DMS 273 (cell line): ENCODE results near the gene CD28.

Source experiments
- DNase-seq: peaks from one replicate; lab custom pipeline; 2025; ENCODE audit not compliant: unreplicated experiment; lab: John Stamatoyannopoulos, UW

The CD28 gene

GRCh38 chr2:203713381-203713780 is 6.9 kb downstream of the CD28 start:
- no peak for DNase-seq

DNA sequence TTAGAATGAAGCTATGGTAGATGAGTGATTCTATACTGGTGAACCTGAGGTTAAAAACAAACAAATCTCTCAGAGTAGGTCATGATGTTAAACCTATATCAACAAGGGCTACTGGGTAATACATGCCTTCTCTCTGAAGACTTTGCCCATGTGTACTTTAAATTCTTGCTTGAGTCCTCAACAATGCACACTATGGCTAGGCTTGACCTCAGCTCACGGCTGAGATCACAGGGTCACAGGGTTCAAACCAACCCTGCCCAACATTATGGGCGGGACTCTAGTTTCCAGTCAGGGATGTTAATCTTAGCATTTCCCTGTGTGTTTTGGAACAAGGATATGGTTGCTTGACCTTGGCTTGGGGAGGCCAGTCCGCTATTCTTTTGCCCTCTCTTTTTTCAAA is 7.7 kb downstream of the CD28 start:
- no peak for DNase-seq

DNA sequence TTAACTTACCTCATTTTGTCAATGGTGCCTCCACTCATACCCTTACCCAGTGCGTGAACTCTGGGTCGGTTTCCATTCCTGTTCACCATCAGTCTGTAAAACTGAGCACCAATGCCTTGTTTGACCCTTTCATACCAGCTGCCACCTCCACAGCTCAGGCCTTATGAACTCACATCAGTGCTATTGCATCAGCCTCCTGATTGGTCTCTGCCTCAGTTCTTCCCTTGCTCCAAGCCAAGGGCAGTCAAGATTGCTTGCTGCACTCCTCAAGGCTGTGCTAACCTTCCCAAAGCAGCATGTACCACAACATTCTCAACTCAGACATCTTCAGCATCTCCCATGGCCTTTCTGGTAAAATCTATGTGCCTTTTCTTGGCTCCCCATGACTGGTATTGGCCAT is 9.3 kb downstream of the CD28 start:
- DNase-seq = no peak

DNA sequence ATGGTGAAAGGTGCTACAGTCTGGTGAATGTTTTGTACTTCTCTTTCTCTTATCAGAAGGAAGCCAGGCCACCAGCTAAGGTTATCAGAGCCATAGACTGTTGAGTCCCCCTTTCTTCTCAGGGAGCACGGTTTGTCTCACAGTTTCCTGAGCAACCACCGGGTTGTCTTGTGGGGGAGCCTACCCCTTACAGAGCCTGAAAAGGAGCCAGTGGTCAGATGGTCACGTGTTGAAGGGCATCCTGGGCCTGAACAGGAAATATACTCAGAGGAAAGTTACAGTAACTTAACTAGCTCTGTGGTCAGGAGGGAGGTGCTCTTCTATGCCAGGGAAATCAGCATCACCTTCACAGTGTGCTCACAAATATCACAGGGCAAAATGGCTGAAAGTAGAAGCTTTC is 11.6 kb downstream of the CD28 start:
- DNase-seq = no peak

- no peak for DNase-seq
Measured at GRCh38 chr2:203719456-203720410, 13.3 kb downstream of the CD28 start.

DNA sequence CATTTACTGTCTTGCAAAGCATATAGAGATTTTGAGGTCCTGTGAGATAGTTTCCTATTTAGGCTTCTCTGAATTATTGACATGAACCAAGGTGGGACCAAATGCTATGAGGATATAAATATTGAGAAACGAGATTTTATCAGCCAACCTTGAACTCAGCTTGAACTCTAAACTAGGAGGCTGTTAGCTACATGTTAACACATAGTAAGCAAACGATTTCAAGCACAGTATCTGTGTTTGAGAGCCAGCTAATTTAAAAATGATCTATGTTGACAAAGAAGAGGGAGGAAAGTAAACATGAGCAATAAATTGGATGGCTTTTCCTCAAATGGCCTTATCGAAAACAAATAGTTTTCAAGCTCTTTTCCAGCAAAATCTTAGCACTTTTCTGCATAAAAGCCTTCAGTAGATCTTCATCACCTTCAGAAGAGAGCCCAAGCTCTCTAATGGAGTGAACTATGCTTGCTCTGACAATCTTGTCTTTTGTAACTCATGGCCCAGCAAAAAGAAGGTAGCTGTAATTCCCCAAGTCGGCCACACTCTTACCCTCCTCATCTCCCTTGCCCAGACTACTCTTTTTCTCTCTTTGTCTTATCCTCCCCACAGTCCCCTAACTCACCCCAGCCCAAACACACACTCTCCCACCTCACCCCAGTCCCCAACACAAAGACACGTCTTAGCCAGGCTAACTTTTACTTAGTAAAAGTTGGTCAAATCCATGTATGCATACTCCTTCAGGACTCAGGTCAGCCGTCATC is 14.7 kb downstream of the CD28 start:
- no peak for DNase-seq

DNA sequence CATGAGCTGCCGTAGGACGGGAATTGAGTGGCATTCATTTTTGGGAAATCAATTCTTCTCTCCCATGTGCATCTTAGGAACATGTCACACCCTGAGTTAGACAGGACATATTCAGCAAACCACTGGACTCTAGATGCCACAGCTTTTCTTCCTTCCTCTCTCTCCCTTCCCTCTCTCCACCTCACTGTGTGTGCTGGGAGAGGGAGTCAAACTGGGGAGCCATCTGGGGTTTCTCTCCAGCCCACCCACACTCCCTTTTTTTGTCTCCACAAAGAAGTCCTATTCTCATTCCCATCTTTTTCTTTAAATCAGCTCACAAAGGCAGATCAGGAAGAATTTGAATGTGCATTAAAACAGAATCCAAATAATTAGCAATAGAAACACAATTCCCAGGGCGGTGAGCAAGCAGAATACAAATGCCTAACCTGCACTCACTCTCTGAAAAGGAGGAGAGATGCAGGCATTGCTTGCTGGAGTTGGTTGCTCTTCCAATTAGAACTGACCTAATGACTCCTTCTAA is 15.4 kb downstream of the CD28 start:
- no peak for DNase-seq

DNA sequence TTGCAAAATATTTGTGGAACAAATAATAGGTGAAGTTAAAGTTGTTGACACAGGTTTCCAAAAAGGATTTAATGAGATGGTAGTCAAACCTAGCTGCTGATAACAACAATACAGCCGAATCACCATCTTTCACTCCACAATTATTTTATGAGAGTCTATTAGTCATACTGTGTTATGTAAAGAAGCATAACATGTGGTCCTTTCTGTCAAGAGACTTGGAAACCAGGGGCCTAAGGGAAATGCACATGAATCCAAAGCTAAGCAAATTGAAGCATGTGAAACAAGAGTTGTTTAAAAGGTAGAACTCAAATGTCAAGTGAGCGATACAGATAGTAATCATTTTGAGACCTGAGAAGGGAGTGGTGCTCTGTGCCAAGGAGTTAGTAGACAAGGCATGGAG is 16.0 kb downstream of the CD28 start:
- no peak for DNase-seq

DNA sequence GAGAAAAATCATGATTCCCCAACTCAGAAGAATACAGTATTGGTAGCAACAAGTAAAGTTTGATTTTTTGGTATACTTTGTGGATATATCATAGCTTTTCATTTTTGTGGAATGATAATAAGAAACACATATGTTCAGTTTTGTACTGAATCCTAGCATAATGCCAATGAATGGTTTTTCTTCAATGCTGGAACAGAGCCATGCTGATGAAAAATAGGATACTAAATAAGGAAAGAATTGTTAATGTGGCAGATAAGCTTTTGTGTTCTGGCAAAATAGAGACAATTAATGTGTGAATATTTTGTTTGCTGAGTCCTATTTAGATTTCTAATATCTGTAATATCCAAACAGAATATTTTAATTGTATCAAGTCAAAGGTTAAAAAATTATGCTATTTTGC is 21.9 kb downstream of the CD28 start:
- DNase-seq = no peak

DNA sequence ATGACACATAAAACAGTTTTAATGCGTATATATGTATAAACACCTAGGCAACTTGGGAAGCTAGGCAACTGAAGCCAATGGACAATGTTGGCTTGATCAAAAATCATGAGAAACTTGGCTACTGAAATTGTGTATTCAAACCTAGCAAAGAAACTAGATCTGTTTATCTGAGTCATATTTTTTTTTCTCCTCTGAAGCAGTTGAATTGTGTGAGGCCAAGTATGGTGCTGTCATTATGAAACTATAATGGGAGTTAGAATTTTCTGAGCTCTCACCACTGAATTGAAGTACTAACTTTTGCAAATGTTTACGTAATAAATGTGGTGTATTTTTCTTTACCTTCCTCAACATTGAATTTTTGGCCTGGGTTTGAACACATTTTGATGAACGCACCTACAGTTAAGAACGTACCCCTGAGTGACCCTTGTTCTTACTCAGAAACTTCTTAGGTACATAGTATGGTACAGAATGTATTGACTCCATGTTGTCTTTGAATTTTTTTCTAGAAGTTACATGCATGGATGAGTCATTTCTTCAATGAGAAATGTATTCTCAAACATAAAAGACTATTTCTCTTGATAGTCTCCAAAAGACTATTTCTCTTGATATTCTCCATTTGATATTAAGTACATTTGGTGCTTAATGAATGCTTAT is 23.8 kb downstream of the CD28 start:
- no peak for DNase-seq

- DNase-seq = no peak
Measured at GRCh38 chr2:203730883-203731282, 24.4 kb downstream of the CD28 start.

GRCh38 chr2:203732092-203732952 is 25.9 kb downstream of the CD28 start:
- no peak for DNase-seq

DNA sequence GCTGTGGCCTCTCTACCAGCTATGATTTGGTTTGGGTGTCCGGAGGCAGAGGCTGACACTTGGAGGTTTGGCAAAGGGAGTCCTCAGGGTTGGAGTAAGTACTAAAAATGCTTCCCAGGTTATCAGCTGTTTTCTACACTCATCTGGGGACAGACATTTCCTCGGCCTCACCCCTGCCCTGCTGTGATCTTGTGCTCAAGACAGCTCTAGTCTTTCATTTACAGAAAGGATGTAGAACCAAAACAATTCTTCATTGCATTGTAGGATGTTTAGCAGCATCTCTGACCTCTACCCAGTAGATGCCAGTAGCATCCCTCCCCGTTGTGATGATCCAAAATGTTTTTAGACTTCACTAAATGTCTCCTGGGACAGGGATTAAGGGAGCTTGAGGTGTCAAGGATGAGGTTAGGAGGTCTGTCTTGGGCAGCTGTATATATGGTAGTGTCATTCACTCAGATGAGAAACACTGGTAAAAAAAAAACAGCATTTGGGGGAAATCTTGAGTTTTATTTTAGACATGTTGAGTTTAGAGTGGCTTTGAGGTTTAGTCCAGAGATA is 26.6 kb downstream of the CD28 start:
- no peak for DNase-seq

DNA sequence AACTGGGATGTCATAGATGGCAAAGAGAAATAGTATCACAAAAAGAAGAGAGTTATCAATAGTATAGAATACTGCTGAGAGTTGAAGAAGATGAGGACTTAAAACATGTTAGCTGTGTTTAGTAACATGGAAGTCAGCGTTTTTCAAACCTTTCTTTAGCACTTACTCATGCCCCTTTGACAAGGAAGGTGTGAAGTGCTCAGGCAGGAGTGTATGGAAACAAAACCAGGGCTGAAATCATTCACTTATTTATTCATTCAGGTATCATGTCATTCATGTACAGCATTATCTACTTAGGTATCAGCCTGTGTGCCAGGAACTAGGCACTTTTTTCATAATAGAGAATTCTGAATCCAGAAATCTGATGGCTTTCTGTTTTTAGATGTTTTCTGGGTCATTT is 27.2 kb downstream of the CD28 start:
- DNase-seq = no peak

DNA sequence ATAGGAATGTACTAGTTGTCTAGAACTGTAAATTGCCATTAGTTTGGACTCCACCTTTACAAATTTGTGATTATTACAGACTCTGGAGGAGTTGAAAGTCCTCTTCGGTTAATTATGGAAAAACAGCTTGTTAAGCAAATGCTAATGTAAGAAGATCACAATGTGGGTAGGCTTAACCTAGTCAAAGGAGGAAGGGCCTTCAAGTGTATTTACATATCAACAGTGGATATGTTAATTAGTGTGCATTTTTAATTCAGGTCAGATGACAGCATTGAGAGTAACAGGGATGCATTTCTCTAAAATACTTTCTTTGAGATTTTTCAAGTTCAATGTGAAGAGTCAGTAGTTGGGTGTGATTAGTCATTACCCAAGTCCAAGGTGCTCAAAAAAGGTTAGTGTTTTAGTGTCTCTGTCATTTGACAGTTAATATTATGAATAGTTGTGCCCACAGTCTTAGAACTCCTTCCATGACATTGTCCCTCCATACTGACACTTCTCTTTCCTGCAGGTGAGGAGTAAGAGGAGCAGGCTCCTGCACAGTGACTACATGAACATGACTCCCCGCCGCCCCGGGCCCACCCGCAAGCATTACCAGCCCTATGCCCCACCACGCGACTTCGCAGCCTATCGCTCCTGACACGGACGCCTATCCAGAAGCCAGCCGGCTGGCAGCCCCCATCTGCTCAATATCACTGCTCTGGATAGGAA is 28.0 kb downstream of the CD28 start:
- no peak for DNase-seq

DNA sequence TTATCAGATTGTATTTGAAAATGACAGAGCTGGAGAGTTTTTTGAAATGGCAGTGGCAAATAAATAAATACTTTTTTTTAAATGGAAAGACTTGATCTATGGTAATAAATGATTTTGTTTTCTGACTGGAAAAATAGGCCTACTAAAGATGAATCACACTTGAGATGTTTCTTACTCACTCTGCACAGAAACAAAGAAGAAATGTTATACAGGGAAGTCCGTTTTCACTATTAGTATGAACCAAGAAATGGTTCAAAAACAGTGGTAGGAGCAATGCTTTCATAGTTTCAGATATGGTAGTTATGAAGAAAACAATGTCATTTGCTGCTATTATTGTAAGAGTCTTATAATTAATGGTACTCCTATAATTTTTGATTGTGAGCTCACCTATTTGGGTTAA is 30.9 kb downstream of the CD28 start:
- no peak for DNase-seq

- DNase-seq = no peak
Measured at GRCh38 chr2:203739351-203739750, 32.9 kb downstream of the CD28 start.

- DNase-seq = no peak
Measured at GRCh38 chr2:203740871-203741281, 34.4 kb downstream of the CD28 start.

DNA sequence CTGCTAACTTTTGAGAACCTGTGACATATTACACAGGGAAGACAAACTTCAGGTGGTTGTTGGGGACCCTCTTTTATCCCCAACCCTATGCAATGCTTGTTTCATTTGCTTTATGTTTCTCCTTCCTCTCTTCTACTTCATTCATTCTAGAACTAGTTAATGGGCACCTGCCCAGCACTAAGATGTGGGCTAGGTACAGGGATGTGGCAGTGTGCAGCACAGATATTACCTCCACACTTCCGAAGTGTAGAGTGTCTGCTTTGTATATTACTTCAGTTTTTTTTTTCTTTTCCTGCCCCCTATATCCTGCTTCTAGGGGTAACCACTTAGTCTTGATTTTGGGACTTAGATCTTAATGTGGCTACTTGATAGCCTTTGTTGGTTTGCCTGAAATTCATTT is 35.1 kb downstream of the CD28 start:
- no peak for DNase-seq
